Retina (tissue), 1 donor: ENCODE results near the gene SATB2.

Experiments
- DNase-seq: peaks from one replicate; pipeline ENCODE4 v3.0.0-alpha.2; 2016

The SATB2 gene

GRCh38 chr2:199465988-199466691 lies 8.4 kb upstream of the SATB2 start:
- DNase-seq = peak; percentile 36

GRCh38 chr2:199465390-199465789 lies 7.7 kb upstream of the SATB2 start:
- no peak for DNase-seq

- peak; percentile 64 for DNase-seq
Measured at GRCh38 chr2:199464606-199465352, 7.0 kb upstream of the SATB2 start.

GRCh38 chr2:199463708-199464605 lies 6.2 kb upstream of the SATB2 start:
- peak; percentile 57 for DNase-seq

- DNase-seq = peak; percentile 91
Measured at GRCh38 chr2:199462956-199463692, 5.4 kb upstream of the SATB2 start.

- DNase-seq = peak; percentile 62
Measured at GRCh38 chr2:199462347-199462955, 4.7 kb upstream of the SATB2 start.

GRCh38 chr2:199461711-199462346 lies 4.1 kb upstream of the SATB2 start:
- peak; percentile 56 for DNase-seq

GRCh38 chr2:199460846-199461710 lies 3.3 kb upstream of the SATB2 start:
- DNase-seq = no peak

- no peak for DNase-seq
Measured at GRCh38 chr2:199460101-199460671, 2.4 kb upstream of the SATB2 start.

- peak; percentile 98 for DNase-seq
Measured at GRCh38 chr2:199459286-199460100, 1.8 kb upstream of the SATB2 start.

- no peak for DNase-seq
Measured at GRCh38 chr2:199458806-199459285, 1.1 kb upstream of the SATB2 start.

GRCh38 chr2:199458009-199458805 lies 468 bp upstream of the SATB2 start:
- peak; percentile 66 for DNase-seq

GRCh38 chr2:199456383-199457146 lies 1.2 kb downstream of the SATB2 start:
- DNase-seq = peak; percentile 55

- peak; percentile 66 for DNase-seq
Measured at GRCh38 chr2:199455545-199456382, 2.0 kb downstream of the SATB2 start.

GRCh38 chr2:199455210-199455544 lies 2.6 kb downstream of the SATB2 start:
- DNase-seq = no peak

- no peak for DNase-seq
Measured at GRCh38 chr2:199452991-199453379, 4.8 kb downstream of the SATB2 start.
